ENCODE measurements around the gene VAC14. TPM values are rescaled to one million over a fixed set of nuclear protein-coding genes. Genes with fewer than 3 reads are reported as not detected.

VAC14 gene
- total and polyA plus RNA-seq, 2 experiments from 2014 or later: 62.8 to 63.9 TPM

GRCh38 chr16:70754851-70755600, 45.9 kb downstream of the VAC14 start:
- Histone ChIP-seq H3K36me3 (no peaks in the 10 kb centered on the region), H3K4me1 (ENCODE audit: low read depth) (no peaks in the 10 kb centered on the region), H3K27me3 (no peaks in the 10 kb centered on the region), H3K27ac (no peak overlapping the region), H3K9me3 (ENCODE audit: low read depth) (no peaks in the 10 kb centered on the region), H3K4me3 (no peak overlapping the region)
- no peak for TF ChIP-seq CTCF (IDR thresholded peaks at IDR 0.05; ENCODE audit: low read depth, low read length)
- no peak for DNase-seq (ENCODE audit: low read depth in 1 of 2, low spot score in 1 of 2)

DNA sequence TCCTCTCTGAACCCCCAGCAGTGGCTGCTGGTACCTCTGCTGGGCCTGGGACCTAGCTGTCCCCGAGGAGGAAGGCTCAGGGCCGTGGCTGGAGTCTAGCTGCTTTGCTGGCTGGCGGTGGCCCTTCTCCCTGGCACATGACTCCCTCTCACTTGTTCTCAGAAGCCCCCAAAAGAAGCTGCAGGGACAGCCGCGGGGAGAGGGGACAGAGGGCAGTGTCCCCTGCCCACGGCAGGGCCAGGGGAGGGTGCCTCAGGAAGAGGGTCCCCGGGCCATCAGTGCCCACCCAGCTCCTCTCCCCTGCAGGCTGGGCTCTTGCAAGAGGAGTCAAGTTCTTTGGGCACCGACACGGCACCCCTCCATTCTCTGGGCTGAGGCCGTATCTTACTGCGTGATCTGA, 46.6 kb downstream of the VAC14 start:
- Histone ChIP-seq H3K27me3 (no peaks in the 10 kb centered on the region), H3K4me1 (ENCODE audit: low read depth) (no peaks in the 10 kb centered on the region), H3K27ac (no peak overlapping the region), H3K9me3 (ENCODE audit: low read depth) (no peaks in the 10 kb centered on the region), H3K36me3 (no peaks in the 10 kb centered on the region), H3K4me3 (no peak overlapping the region)
- TF ChIP-seq CTCF (IDR thresholded peaks at IDR 0.05; ENCODE audit: low read depth, low read length): no peak
- DNase-seq (ENCODE audit: low read depth in 1 of 2, low spot score in 1 of 2): no peak

DNA sequence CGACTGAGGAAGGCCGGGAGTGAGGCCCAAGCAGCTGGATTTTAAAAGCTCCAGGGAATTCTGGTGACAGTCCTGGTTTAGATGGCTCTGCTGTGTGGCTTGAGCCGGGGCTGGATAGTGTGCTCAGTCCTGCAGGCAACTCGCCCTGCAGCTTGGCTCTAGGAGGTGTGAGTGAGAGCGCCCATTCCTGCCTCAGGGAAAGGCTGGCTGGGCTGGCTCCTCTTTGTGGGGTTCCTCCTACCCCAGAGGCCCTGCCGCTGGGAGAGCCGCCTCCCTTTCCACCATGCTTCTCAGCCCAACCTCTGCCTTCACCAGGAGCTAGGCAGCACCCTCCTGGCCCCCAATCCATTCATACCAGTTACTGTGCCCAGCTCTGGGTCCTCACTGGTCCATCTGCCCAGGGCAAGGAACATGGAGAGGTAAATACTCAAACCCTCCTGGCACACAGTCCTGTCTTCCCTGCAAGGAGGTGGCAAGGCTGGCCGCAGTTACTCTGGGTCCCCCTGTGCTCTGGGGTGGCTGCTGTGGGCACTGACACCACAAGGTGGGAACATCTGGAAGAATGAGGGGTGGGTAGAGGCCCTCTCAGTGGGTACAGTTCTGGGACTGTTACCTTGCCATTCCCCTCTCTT, 47.1 kb downstream of the VAC14 start:
- Histone ChIP-seq H3K36me3 (no peaks in the 10 kb centered on the region), H3K27ac (no peak overlapping the region), H3K9me3 (ENCODE audit: low read depth) (no peaks in the 10 kb centered on the region), H3K4me3 (no peak overlapping the region), H3K27me3 (no peaks in the 10 kb centered on the region), H3K4me1 (ENCODE audit: low read depth) (no peaks in the 10 kb centered on the region)
- no peak for DNase-seq (ENCODE audit: low read depth in 1 of 2, low spot score in 1 of 2)
- TF ChIP-seq CTCF (IDR thresholded peaks at IDR 0.05; ENCODE audit: low read depth, low read length): no peak

DNA sequence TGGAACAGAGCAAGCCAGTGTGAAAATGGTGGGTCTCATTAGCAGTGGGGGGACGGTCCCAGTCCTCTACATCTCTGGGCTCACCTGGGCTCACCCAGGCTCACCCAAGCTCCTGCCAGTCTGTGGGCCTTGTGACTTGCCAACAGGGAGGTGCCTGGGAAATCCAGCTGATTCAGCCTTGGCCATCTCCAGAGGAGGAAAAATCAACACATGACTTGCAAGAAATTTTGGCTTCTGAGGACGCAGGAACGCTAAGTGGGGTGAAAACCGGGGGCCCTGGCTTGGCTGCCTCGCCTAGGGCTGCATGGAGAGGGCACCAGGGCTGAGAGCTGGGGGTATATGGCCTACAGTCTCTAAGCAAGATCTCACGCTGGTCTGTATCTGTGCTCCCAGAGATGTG, 47.7 kb downstream of the VAC14 start:
- TF ChIP-seq CTCF (IDR thresholded peaks at IDR 0.05; ENCODE audit: low read depth, low read length): no peak
- Histone ChIP-seq H3K27ac (no peak overlapping the region), H3K36me3 (no peaks in the 10 kb centered on the region), H3K27me3 (no peaks in the 10 kb centered on the region), H3K4me3 (no peak overlapping the region), H3K4me1 (ENCODE audit: low read depth) (no peaks in the 10 kb centered on the region), H3K9me3 (ENCODE audit: low read depth) (no peaks in the 10 kb centered on the region)
- DNase-seq (ENCODE audit: low read depth in 1 of 2, low spot score in 1 of 2): no peak

DNA sequence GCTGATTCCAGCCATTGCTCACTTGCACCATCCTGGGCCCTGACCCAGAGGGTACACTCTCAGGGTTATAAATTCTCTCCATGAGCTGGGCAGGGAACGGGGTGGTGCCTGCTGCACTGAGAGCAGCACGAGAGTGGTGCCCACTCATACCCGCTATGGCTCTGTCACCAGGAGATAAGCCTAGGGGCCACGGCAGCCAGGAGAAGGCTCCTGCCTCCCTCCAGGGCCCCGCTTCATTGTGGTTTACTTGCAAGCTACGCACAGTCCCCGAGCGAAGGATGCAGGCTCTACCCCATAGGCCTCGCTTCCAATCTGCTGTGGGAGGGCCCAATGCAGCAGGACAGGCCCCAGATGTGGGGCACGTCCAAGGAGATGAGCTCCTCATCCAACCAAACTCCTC, 48.5 kb downstream of the VAC14 start:
- no peaks in the 10 kb centered on the region for H3K27me3 ChIP-seq
- H3K4me1 ChIP-seq (ENCODE audit: low read depth): no peaks in the 10 kb centered on the region
- TF ChIP-seq CTCF (IDR thresholded peaks at IDR 0.05; ENCODE audit: low read depth, low read length): no peak
- no peak overlapping the region for H3K27ac ChIP-seq
- no peaks in the 10 kb centered on the region for H3K9me3 ChIP-seq (ENCODE audit: low read depth)
- H3K36me3 ChIP-seq: no peaks in the 10 kb centered on the region
- DNase-seq (ENCODE audit: low read depth in 1 of 2, low spot score in 1 of 2): no peak
- no peak overlapping the region for H3K4me3 ChIP-seq

Measured in cardiac muscle cell (in vitro differentiated cells and primary cell).